HUDEP-2 (cell line): ENCODE data around the gene DNPEP.

Source experiments
- DNase-seq, 76 experiments: peaks; one replicate each; lab custom pipeline; 2025; ENCODE audit not compliant: unreplicated experiment in 76 of 76; lab: John Stamatoyannopoulos, UW

The DNPEP gene

DNA sequence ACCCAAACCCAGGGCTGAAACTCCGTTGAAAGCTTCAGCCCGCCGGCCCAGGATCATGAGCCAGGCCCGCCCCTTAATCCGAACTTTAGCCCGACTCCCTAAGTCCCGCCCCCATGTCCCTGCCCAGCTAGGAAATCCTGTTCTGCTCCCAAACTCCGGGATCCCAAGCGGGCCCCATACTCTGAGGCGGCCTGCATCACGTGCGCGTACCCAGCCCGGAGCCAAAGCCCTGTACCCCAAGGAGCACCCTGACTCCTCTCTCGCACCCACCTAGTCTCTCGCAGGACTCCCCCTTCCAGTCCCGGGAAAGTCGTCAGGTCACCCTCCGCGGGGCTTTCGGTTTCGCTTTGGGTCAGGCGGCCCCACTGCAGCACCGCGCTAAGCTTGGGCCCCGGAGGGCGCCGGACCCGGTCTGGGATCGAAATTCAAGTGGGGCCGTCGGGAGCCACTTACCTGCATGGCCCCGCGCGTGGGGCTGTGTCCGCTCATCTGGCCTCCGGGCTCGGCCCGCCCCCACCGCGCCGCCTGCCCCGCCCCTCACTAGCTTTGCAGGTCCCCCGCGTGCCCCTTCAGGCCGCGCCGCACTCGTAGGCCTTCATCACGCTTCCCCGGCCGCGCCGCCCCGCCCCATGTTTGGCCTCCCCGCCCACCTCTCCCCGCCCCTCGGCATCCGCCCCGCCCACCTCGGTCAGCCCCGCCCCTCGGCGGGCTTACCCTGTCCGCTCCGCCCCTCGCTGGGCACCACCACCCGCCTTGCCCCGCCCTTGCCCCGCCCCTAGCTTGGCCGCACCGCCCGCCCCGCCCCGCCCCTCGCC, at the start of gene DNPEP:
Gene DNPEP (minus strand): TSS at position 607 of the 815 bp plus-strand sequence. CDS start 118 bp downstream, at position 489.
- DNase-seq: peak in 73 of 76 experiments; percentile 23 to 99 (median 92)

DNA sequence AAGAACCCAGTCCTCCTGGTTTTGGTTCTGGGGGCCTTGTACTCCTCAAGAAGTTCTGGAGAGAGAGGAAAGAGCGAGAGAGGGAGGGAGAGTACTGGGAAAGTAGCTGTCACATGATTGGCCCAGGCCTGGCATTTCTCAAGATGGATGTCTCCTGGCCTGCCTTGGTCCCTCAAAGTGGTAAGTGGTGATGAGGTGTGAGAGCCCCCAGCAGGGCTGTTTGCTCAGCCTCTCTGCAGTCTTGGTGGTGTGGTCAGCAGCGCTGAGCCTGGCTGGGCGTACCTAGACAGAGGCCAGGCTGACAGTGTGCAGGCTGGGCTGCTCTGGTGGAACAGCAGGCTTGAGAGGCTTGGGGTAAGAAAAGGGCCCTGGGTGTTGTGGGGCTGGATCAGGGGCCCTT, 49.4 kb upstream of the DNPEP start:
- DNase-seq: no peak

DNA sequence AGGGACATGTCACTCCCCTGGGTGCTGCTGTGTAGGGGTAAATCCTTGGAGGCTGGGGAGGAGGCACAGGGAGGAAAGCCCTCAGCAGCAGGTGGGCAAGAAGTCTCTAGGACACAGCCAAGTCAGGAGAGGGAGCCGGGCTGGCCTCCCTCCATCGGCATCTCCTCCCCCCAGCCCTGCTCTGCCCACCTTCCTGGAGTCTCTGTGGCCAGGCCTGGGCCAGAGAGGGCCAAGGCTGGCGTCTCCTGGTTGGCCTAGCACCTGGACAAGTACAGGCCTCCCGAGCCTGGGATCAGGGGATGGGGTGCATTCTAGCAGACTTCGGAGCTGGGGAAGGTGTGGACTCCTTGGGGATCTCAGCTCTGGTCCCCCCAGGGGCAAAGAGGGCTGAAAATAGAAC, 48.8 kb upstream of the DNPEP start:
- no peak for DNase-seq

DNA sequence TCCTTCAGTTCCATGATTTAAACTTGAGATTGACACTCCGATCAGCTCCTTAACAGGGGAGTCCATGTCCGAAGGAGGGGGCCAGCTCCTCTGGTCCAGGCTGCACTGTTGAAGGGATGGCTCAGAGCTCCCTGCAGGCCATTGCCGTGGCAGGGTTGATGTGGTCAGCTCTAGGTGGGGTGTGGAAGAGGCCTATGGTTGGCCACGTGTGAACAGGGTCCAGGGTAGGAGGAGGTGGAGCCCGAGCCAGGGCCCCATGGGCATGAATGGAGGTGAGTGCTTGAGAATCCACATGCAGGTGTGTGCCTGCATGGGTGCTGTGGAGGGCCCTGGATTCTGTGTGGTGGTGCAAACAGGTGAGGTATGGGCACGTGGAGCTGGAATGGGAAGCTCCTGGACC, 48.0 kb upstream of the DNPEP start:
- no peak for DNase-seq

DNA sequence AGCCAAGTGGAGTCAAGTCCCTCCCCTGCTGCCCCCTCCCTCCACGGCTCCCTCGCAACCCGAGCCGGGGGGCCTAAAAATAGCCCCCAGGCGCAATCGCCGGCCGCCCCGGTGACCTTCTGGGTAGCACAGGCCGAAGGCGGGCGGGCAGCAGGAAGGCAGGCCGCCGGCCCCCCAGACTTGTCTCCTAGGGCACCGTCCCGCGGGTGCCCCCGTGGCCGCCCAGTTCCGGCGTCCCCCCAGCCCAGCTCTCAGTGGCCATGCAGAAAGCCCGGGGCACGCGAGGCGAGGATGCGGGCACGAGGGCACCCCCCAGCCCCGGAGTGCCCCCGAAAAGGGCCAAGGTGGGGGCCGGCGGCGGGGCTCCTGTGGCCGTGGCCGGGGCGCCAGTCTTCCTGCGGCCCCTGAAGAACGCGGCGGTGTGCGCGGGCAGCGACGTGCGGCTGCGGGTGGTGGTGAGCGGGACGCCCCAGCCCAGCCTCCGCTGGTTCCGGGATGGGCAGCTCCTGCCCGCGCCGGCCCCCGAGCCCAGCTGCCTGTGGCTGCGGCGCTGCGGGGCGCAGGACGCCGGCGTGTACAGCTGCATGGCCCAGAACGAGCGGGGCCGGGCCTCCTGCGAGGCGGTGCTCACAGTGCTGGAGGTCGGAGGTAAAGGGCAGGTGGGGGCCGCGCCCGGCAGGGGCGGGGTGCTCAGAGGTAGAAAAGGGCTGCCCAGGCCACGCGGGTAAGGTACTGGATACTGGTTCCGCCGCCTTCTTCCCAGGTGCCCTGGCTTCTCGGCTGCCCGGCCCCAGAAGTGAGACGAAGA, 47.2 kb upstream of the DNPEP start, which contains the start of gene SPEG:
Gene SPEG (plus strand): TSS at position 126 of the 808 bp plus-strand sequence. CDS start 135 bp downstream, at position 261.
- no peak for DNase-seq

DNA sequence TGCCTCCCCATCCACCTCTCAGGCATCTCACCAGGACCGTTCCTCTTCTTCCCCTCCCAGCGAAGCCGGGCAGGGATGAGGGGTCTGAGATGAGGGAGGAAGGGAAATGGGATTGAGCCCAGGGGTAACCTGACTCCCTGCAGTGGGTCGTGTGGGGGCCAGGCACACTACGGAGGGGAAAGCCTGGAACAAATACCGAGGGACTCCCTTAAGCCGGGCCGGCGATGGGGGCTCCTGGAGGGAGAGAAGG, 46.7 kb upstream of the DNPEP start:
- DNase-seq: no peak

DNA sequence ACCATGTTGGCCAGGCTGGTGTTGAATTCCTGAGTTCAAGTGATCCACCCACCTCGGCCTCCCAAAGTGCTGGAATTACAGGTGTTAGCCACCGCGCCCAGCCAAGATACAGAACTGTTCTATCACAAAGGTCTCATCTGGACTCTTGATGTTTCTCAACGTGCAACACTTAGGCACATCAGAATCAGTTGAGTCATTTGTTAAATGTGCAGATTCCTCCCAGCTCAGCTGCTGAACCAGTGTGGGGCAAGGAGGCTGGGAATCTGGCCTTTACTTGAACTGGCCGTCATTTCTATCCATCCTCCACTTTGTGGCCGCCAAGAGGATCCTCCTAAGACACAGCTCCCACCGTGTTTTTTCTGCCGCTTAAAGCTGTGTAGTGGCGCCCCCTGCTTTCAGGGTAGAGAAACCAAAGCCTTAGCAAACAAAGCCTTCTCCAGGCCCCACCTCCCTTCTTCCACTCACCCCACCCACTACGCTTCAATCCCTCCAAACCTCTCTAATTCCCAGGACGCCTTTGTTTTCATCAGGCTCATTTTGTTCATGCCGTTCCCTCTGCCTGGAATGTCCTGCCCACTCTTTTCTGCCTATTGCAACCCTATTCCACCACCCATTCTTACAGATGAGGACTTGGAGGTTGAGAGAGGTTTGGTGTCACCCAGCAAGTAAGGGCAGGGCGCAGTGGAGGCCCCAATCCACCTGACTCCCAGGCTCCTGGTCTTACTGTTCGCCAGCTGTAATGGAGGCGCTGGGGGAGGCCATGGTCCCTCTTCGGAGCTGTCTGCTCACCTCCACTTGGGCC, 46.2 kb upstream of the DNPEP start:
- peak in 31 of 76 experiments; percentile 0 to 56 (median 16) for DNase-seq

DNA sequence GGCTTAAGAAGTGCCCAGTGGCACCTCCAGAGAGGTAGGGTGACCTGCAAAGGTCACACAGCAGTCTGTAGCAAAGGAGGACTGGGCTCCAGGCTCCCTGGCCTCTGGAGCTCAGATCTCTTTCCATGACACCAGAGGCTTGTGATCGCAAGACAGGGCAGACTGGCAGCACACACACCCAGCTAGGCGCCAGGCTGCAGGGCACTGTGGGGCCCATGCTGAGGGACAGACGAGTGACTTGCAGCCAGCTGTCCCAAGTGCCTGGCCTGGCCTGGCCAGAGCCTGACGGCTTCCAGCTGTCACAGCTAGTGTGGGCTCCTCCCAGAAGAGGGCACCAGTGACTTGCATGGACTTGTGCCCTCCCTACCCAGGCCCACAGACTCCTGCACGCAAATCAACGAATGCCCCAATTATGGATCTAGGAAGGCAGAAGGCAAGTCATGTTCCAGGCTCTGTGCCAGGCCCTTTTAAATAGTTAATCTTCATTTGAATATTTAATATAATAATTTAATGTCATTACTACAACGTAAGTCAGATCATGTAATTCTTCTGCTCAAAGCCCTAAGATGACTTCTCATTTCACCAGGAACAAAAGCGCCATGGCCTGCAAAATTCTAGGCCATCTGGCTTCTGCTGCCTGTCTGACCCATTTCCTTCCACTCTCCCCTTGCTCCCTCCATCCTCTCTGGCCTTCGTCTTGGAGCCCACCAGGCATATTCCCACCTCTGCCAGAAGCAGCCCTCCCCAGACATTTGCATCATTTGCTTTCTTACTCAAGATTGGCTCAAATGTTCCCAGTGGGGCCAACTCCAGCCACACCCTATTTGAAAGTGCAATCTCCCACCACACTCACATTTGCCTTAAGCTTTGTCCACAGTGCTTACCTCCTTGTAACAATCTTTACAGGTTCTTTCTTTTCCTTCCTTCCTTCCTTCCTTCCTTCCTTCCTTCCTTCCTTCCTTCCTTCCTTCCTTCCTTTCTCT, 43.2 kb upstream of the DNPEP start:
- DNase-seq: peak in 5 of 76 experiments; percentile 0 to 15 (median 8)

DNA sequence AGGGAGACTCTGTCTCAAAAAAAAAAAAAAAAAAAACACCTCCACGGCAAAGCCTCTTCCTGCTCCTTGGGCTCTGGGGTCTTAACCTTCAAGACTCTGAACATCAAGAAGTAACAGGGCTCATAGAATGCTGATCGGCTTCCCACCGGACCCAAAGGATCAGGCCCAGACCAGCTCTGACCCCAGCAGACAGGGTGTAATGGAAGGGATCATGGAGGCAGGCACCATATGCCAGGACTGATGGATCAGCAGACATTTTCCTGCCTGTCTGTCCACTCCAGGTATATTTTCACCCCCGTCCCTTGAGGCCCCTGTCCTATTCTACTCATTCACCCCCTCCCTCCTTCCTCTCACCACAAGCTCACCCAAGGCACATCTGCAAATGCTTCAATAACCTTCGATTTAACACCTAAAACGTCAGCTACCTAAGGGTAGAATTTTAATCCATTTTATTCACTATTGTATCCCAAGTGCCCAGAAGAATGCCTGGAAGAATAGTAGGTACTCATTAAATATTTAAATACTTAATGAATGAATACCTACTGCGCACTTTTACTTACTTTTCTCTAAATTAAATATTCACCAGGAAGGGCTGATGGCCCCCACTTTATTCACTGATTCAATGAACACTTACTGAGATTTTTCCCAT, 42.4 kb upstream of the DNPEP start:
- DNase-seq: no peak

DNA sequence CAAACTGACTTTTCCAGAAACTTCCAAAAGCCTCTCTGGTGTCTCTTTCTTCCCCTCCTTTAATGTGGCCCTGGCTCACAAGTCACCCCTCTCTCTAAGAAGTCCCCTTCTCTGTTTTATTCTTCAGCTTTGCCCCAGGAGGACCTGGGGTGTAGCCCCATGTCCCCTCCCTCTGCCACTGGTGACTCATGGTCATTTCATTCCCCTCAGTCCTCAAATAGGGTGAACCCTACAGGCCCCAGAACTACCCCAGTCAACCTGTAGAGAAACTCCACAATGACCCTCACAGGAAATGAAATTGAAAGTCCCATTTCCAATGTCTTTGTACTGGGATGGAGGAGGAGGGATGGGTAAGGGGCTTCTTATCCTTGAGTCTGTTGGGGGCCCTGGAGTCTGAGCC, 40.8 kb upstream of the DNPEP start:
- no peak for DNase-seq

DNA sequence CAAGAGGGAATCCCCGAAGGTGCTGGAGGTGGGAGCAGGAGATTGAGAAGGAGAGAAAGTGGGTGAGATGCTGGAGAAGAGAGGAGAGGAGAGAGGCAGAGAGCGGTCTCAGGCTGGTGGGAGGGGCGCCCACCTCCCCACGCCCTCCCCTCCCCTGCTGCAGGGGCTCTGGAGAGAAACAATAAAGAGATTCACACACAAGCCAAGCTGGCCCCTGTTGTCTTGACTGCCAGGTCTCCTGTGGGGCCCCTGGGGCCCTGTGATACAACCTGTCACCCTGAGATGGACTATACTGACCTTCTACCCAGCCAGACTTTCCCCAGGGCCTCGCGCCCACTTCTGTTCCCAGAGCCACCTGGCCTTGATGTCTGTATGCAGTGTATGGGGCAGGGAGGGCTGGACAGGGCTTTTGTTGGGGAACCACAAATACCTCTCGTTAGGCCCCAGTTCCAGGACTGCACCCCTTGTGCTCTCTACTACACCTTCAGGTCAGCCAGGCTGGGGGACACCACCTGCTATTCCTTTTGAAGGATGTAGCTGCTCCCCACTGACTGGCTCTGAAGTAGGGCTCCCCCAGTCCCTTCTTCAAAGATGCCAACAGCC, 38.9 kb upstream of the DNPEP start:
- DNase-seq: no peak

DNA sequence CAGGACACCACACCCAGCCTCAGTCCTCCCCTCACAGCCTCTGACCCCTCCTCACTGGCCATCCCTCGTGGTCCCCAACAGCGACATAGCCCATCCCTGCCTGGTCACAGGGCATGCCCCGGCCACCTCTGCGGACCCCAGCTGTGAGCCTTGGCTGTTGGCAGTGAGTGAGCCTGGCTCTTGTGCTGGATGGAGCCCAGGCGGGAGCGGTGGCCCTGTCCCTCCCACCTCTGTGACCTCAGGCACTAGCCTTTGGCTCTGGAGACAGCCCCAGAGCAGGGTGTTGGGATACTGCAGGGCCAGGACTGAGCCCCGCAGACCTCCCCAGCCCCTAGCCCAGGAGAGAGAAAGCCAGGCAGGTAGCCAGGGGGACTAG, 38.3 kb upstream of the DNPEP start:
- no peak for DNase-seq

DNA sequence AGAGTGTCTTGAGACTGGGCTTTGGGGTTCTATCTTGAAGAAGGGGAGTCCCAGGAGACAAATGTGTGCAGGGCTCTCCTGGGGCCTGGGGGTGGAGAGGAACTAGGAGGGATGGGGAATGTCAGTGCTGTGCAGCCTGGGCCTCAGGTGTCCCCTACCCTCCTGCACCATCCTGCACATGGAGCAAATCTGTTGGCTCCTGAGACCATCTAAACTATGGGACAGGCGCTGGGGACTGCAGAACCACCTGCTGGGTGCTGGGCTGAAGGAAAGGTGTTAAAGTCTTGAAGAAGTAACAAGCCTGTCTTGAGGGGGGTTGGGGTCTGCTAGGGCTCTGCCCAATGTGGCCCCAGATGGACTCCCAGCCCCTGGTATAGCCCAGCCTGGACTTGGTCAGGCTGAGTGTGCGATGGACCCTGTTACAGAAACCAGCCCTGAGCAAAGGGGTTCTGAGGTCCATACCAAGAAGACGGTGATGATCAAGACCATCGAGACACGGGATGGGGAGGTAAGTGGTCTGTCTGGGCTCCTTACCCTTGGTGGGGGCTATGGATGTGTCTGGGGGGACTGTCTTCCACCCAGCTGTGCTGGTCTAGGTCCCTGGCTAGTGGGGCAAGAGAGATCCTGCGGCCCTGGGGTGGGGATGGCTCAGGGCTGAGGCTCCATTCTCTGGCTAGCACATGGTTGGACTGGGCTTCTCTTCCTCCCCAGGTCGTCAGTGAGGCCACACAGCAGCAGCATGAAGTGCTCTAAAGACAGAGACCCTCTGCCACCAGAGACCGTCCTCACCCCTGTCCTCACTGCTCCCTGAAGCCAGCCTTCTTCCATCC, 37.7 kb upstream of the DNPEP start:
- no peak for DNase-seq

DNA sequence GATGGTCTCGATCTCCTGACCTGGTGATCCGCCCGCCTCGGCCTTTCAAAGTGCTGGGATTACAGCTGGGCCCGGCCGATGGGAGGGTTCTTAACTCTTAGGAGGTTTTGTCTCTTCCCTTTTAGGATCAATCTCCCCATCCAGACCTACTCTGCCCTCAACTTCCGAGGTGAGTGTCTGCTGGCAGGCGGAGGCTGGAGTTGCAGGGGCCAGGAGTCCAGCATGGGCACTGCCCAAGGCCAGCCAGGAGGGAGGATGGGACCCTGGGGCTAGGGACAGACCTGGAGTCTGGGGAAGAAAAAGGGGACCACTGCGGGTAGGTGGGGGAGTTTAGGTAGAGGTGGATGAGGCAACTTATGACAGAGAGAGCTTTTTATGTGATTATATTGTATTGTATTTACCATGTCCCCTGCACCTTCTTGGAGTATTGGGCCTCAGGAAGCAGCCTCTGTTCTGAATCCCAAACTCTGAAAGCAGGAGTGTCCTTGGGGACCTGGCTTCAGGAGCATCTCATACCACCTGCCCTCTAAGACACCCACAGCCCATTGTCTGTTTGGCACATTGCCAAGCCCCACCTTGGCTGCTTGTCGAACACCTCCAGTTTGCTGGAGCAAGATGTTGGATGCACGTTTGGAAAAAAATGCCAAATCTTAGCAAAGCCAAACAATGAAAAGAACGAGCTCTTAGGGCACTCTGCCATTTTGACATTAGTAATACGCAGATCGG, 36.1 kb upstream of the DNPEP start:
- DNase-seq: no peak

DNA sequence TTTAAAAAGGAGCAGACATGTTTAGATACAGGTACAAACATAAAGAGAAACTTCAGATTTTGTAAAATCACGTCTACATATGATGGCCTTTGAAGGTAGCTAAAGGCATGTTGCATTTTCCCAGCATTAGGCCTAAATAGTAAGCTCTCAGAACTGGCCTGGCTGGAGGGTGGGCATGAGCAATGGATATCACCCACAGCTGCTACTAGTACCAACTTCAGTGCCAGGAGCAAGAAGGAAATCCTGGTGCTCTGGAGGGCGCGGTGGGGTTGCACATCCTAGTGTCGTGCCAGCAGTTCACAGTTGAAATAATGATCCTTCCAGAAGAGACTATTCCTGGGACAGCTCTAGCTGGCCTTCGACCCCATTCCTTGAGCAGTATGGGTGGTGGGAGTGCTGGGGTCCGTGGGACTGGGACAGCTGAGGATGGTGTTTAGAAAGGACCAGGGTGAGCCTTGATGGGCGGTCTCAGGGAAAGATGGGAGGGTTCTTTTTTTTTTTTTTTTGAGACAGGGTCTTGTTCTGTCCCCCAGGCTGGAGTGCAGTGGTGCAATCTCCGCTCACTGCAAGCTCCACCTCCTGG, 35.3 kb upstream of the DNPEP start:
- DNase-seq: no peak

DNA sequence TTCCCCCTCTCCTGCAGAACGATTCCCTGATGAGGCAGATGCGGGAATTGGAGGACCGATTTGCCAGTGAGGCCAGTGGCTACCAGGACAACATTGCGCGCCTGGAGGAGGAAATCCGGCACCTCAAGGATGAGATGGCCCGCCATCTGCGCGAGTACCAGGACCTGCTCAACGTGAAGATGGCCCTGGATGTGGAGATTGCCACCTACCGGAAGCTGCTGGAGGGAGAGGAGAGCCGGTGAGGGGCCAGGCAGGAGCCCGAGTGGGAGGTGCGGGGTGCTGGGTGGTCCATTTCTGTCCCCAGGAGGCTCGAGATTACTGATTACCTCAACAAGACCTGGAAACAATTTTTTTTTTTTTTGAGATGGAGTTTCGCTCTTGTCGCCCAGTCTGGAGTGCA, 33.6 kb upstream of the DNPEP start:
- no peak for DNase-seq

DNA sequence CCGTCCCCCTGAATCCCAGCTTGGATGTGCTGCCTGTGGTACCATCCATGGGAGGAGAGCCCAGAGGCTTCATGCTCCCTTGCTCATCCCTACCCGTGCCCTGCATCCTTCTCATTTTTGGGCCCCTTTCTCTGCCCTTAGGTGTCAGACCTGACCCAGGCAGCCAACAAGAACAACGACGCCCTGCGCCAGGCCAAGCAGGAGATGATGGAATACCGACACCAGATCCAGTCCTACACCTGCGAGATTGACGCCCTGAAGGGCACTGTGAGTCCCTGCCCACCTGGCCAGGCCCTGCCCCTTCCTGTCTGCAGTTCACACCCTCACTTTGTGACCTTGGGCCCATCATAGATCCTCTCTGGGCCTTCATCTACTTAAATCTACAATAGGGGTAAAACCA, 33.0 kb upstream of the DNPEP start:
- no peak for DNase-seq
